HepG2 (cell line): Measurements from ENCODE around the gene DRAP1. TPM values are rescaled to one million over a fixed set of nuclear protein-coding genes. Genes with fewer than 3 reads are reported as not detected.

ENCODE experiments used
- DMAP1 ChIP-seq: IDR thresholded peaks from 2 replicates; pipeline ENCODE4 v1.6.1; 2016
- IKZF1 ChIP-seq: fragments of 450-650 bp; IDR thresholded peaks from 2 replicates; pipeline ENCODE4 v1.7.1; 2016
- MAX ChIP-seq: IDR thresholded peaks from 2 replicates; pipeline ENCODE4 v1.6.1; 2012; ENCODE audit warnings: inconsistent platforms
- MIXL1 ChIP-seq: IDR thresholded peaks from 2 replicates; pipeline ENCODE4 v1.6.1; 2016
- SIX4 ChIP-seq: sonication (generic); formaldehyde crosslinking; IDR thresholded peaks from 2 replicates; pipeline ENCODE4 v1.4.0; 2020; ENCODE audit warnings: missing genetic modification reagents
- ZNF142 ChIP-seq: sonication (generic); formaldehyde crosslinking; IDR thresholded peaks from 2 replicates; pipeline ENCODE4 v1.4.0; 2020; ENCODE audit warnings: missing genetic modification reagents
- ZNF652 ChIP-seq: IDR thresholded peaks from 2 replicates; pipeline ENCODE4 v1.6.1; 2016; ENCODE audit warnings: low read depth, borderline replicate concordance
- ZNF800 ChIP-seq: sonication (generic); formaldehyde crosslinking; IDR thresholded peaks from 2 replicates; pipeline ENCODE4 v1.4.0; 2020; ENCODE audit warnings: missing genetic modification reagents
- ZNF879 ChIP-seq: sonication (generic); formaldehyde crosslinking; IDR thresholded peaks from 2 replicates; pipeline ENCODE4 v1.8.1; 2023; ENCODE audit warnings: missing genetic modification reagents
- ZSCAN5A ChIP-seq: sonication (generic); formaldehyde crosslinking; IDR thresholded peaks from 2 replicates; pipeline ENCODE4 v1.8.0; 2022; ENCODE audit warnings: mild to moderate bottlenecking, missing genetic modification reagents, borderline replicate concordance
- polyA plus RNA-seq, 8 experiments: library from polyadenylated mRNA; depleted of rRNA in 3 of 8; stranded (reverse) in 7 of 8; unstranded in 1 of 8; fragments of >200 nt; fragmentation: Illumina TruSeq in 4 of 8; extraction: Trizol in 4 of 8; gene quantifications; 2 replicates each; pipeline versions ENCODE4 v1.2.1 to v1.2.3, GENCODE V29; 2011 to 2016; ENCODE audit warnings: low read depth in 4 of 8, missing spikeins in 1 of 8, mixed read lengths in 1 of 8; ENCODE audit not compliant: insufficient read depth in 1 of 8
- total RNA-seq, 5 experiments: library from RNA; depleted of rRNA; stranded (reverse); fragments of >200 nt; fragmentation: Illumina TruSeq; extraction: Trizol; gene quantifications; 2 replicates each; pipeline ENCODE4 v1.2.3, GENCODE V29; 2016; ENCODE audit warnings: low read depth in 1 of 5

Gene DRAP1
- total and polyA plus RNA-seq, 2 of the 13 experiments (the other 11 are each of a cell fraction or from before 2014, with no cell fraction given) = 46.8 to 52.3 TPM

GRCh38 chr11:65873318-65874156 is 45.7 kb upstream of the DRAP1 start (continued):
- no peak for TF ChIP-seq ZNF142 (CRISPR knock-in tag)
- no peak for TF ChIP-seq ZNF652
- no peak for TF ChIP-seq ZNF879
- 0 out of 2 replicates have a peak, but pooled peaks have one; percentile 9 for TF ChIP-seq MIXL1 (CRISPR knock-in tag)
- no peak for TF ChIP-seq IKZF1
- no peak for TF ChIP-seq ZNF800 (CRISPR knock-in tag)
- no peak for TF ChIP-seq ZSCAN5A (CRISPR knock-in tag)
- TF ChIP-seq DMAP1 = 0 out of 2 replicates have a peak, but pooled peaks have one; percentile 27
- TF ChIP-seq MAX = peak; percentile 84
- no peak for TF ChIP-seq SIX4
- TF ChIP-seq, all 625 proteins: peak for 182
